SJSA1 (cell line): Measurements from ENCODE around the gene GDAP2. TPM values are rescaled to one million over a fixed set of nuclear protein-coding genes. Genes with fewer than 3 reads are reported as not detected.
"Not testable (repeated sequence)": the region's sequence is repeated elsewhere in the genome, so short reads cannot be mapped to it uniquely, and the experiment has no call there.

Source experiments
- DNase-seq, 2 experiments: peaks; one replicate each; pipeline ENCODE4 v3.0.0-alpha.2; 2015 to 2020; ENCODE audit warnings: low spot score in 2 of 2, low read depth in 1 of 2
- H3K27ac ChIP-seq: fragments of 250-450 bp; sonication (Bioruptor Pico); 2 replicates; pipeline ENCODE4 v1.5.1; 2020; ENCODE audit warnings: mild to moderate bottlenecking, moderate library complexity
- H3K27me3 ChIP-seq: fragments of 250-450 bp; sonication (Bioruptor Pico); replicated peaks from 2 replicates; pipeline ENCODE4 v1.5.1; 2020; ENCODE audit warnings: mild to moderate bottlenecking, moderate library complexity
- H3K36me3 ChIP-seq: fragments of 250-450 bp; sonication (Bioruptor Pico); 2 replicates; pipeline ENCODE4 v1.5.1; 2020; ENCODE audit warnings: mild to moderate bottlenecking
- H3K4me1 ChIP-seq: fragments of 250-450 bp; sonication (Bioruptor Pico); replicated peaks from 2 replicates; pipeline ENCODE4 v1.6.1; 2021; ENCODE audit warnings: mild to moderate bottlenecking
- H3K4me3 ChIP-seq: fragments of 250-450 bp; sonication (Bioruptor Pico); 2 replicates; pipeline ENCODE4 v1.5.1; 2020; ENCODE audit warnings: mild to moderate bottlenecking
- H3K9me3 ChIP-seq: fragments of 250-450 bp; sonication (Bioruptor Pico); replicated peaks from 2 replicates; pipeline ENCODE4 v1.5.1; 2020; ENCODE audit warnings: mild to moderate bottlenecking
- total RNA-seq: library from RNA; depleted of rRNA; stranded (reverse); fragments of >200 nt; shearing (Covaris generic); gene quantifications from 2 replicates; pipeline ENCODE4 v1.2.3, GENCODE V29; 2014

GDAP2 gene
- total RNA-seq, 1 experiment from 2014 or later = 22.9 TPM

DNA sequence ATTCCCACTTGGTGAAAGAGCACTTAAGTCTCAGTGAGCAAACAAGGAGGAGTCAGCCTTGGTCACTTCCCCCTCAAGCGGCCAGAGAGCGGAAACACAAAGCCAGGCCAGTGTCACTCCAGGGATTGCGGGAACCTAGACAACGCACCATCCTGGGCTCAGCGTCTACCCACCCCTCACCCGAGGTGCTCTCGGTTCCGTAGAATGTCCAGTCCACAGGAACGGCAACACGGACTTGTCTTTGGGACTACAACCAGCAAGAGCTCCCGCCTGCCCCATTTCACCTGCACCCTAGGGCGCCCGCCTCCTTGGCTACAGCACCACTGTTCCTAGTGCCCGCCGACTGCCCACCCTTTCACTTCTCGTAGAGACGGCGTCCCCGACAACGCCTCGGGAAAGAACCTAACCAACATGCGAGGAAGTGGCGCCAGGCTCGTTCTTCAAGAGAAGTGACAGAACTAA is 509 bp downstream of the GDAP2 start:
- Histone ChIP-seq H3K4me1 (peaks cover 14% of the 10 kb centered on the region), H3K36me3 (peaks cover 9% of the 10 kb centered on the region), H3K4me3 (peak overlapping the region; percentile 77)

DNA sequence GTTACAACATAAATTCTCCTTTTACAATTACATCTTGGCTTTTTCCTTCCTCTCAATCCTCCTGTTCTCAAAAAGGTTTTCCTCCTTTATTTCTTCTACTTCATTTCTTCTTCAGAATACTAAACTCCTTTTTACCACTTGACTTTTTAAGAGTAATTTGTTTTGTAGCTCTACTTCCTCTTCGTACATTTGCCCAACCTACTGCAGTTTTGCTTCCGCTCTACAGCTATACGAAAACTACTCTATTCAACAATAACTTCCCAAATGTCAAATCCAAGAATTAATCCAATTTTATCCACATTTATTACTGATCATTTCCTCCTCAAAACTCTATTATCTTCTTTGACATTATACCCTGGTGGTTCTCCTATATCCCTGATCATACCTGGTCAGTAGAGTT is 3.4 kb downstream of the GDAP2 start:
- Histone ChIP-seq H3K9me3 (no peaks in the 10 kb centered on the region), H3K36me3 (peaks cover 5% of the 10 kb centered on the region; the same call in 1 of the 2 replicates), H3K4me1 (peaks cover 14% of the 10 kb centered on the region), H3K27ac (no peak overlapping the region), H3K4me3 (no peak overlapping the region), H3K27me3 (no peaks in the 10 kb centered on the region)
- DNase-seq = no peak

More for the DNA sequence above, 509 bp downstream of the GDAP2 start:
- Histone ChIP-seq H3K27ac (peak overlapping the region; percentile 6; the same call in 1 of the 2 replicates), H3K9me3 (no peaks in the 10 kb centered on the region), H3K27me3 (no peaks in the 10 kb centered on the region)
- peak; percentile 66 to 67 for DNase-seq

DNA sequence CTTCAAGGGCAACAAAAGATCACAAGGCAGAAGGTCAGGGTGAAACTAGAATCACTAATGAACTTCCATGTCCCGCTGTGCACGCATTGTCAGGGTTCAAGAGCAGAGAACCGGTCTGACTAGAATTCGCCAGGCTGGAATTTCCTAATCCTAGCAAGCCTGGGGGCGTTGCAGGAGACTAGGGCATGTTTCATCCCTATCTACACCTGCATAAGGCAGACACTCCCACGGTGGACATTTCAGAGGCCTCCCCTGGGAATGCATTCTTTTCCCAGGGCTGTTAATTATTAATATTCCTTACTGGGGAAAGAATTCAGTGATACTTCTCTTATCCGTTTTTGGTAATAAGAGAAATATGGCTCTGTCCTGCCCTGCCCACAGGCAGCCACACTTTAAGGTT is 6.7 kb downstream of the GDAP2 start:
- not testable (repeated sequence) for DNase-seq, H3K9me3 ChIP-seq

DNA sequence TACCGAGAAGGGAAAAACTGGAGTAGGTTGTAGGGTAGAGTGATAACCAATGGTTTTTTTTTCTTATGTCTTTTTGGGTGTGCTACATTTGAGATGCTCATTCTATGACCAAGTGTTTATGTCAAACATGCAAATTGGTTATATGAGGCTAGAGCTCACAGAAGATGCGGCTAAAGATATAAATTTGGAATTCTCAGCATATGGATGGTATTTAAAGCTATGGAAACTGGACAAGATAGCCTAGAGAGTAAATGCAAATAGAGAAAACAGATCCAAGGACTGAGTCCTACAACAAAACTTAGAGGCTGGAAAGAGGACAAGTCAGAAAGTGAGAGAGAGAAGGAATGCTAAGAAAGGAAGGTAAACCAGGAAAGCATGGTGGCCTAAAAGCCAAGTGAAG is 7.4 kb downstream of the GDAP2 start:
- no peak overlapping the region for H3K4me3 ChIP-seq
- peaks cover 17% of the 10 kb centered on the region for H3K36me3 ChIP-seq
- no peaks in the 10 kb centered on the region for H3K27me3 ChIP-seq
- no peaks in the 10 kb centered on the region for H3K4me1 ChIP-seq
- no peaks in the 10 kb centered on the region for H3K9me3 ChIP-seq
- H3K27ac ChIP-seq = no peak overlapping the region
- DNase-seq = no peak

More for the DNA sequence above, 6.7 kb downstream of the GDAP2 start:
- H3K27me3 ChIP-seq, H3K27ac ChIP-seq, H3K4me3 ChIP-seq, H3K4me1 ChIP-seq: not testable (repeated sequence)
- peaks cover 10% of the 10 kb centered on the region for H3K36me3 ChIP-seq

DNA sequence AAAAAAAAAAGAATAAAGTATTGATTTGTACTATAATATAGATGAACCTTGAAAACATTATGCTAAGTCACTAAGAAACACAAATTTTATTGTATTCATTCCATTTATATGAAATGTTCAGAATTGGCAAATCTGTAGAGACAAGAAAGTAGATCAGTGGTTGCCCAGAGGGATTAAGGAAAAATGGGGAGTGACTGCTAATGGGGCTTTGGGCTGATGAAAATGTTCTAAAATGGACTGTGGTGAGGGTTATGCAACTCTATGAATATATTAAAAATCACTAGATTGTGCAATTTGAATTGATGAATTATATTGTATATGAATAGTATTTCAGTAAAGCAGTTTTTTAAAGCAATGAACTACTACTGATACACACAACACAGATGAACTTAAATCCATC is 10.0 kb downstream of the GDAP2 start:
- DNase-seq = no peak
- no peaks in the 10 kb centered on the region for H3K4me1 ChIP-seq
- H3K4me3 ChIP-seq = no peak overlapping the region
- no peaks in the 10 kb centered on the region for H3K9me3 ChIP-seq
- H3K27ac ChIP-seq = no peak overlapping the region
- peaks cover 36% of the 10 kb centered on the region for H3K36me3 ChIP-seq
- H3K27me3 ChIP-seq = no peaks in the 10 kb centered on the region

DNA sequence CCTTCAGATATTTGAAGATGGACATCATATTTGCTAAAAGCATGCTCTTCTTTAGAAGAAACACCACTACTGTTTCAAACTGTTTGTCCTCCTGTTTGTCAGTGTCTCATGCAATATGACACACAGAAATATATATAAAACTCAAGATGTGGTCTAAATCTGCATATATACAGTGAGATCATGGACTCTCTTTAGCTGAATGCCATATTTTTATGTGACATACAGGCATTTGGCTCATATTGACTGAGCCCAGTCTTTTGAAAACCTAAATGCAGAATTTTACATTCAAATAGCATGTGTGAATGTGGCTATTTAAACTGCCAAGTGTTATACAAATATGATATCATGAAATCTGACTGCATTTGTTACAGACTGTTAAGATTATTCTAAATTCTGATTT is 18.4 kb downstream of the GDAP2 start:
- Histone ChIP-seq H3K36me3 (peaks cover 60% of the 10 kb centered on the region), H3K9me3 (no peaks in the 10 kb centered on the region), H3K27me3 (no peaks in the 10 kb centered on the region), H3K27ac (no peak overlapping the region), H3K4me1 (no peaks in the 10 kb centered on the region), H3K4me3 (no peak overlapping the region)
- no peak for DNase-seq

DNA sequence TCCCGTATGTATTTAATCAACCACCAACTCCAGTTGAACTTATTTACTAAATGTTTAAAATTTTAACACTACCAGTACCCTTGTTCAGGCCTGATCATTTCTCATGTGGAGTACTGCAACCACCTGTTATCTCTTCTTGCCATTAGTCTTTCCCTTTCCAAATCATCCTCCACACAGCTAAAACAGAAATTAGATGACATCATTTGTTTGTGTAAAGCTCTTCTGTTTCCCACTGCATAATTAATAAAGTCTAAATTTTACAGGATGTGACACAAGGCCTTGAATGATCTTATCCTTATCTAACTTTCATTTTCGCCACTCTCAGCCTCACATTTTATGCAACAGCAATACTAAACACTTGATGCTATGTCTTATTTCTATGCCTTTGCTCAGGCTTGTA is 24.4 kb downstream of the GDAP2 start:
- Histone ChIP-seq H3K4me3 (no peak overlapping the region), H3K4me1 (no peaks in the 10 kb centered on the region), H3K9me3 (no peaks in the 10 kb centered on the region), H3K36me3 (peaks cover 38% of the 10 kb centered on the region), H3K27ac (no peak overlapping the region), H3K27me3 (no peaks in the 10 kb centered on the region)
- DNase-seq = no peak

DNA sequence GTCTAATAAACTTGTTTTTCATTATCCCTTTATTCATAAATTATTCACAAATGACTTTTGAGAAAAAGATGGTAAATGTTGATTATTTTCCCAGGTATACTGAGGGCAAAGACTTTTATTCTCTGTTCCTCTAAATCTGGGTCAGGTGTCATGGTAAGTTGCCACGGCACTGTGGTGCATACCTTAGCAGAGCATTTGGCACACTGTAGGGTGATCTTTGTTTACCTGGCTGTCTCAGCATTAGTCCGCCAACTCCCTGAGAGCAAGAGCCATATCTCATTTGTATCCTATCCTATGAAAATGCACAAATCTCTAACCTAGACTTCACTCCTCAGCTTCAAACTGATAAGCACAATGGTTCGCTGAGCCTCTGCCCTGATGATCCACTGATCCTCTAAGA is 24.9 kb downstream of the GDAP2 start:
- H3K27ac ChIP-seq = no peak overlapping the region
- no peak overlapping the region for H3K4me3 ChIP-seq
- H3K4me1 ChIP-seq = no peaks in the 10 kb centered on the region
- no peak for DNase-seq
- H3K27me3 ChIP-seq = no peaks in the 10 kb centered on the region
- H3K36me3 ChIP-seq = peaks cover 41% of the 10 kb centered on the region
- H3K9me3 ChIP-seq = no peaks in the 10 kb centered on the region

DNA sequence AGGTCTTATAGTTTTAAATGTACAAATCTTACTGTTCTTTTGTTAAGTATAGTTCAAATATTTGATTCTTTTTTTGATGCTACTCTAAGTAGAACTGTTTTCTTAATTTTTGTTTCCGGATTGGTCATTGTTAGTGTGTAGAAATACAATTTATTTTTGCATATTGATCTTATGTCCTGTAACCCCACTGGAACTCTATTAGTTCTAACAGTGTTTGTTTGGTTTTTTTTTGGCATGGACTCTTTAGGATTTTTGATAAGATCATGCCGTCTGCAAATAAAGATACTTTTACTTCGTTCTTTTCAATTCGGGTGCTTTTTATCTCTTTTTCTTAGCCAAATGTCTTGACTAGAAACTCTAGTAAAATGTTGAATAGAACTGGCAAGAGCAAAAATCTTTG is 26.5 kb downstream of the GDAP2 start:
- no peak overlapping the region for H3K27ac ChIP-seq
- peaks cover 56% of the 10 kb centered on the region for H3K36me3 ChIP-seq
- H3K4me1 ChIP-seq = no peaks in the 10 kb centered on the region; the same call in 1 of the 2 replicates
- no peak overlapping the region for H3K4me3 ChIP-seq
- H3K27me3 ChIP-seq = no peaks in the 10 kb centered on the region
- DNase-seq = no peak
- no peaks in the 10 kb centered on the region for H3K9me3 ChIP-seq

DNA sequence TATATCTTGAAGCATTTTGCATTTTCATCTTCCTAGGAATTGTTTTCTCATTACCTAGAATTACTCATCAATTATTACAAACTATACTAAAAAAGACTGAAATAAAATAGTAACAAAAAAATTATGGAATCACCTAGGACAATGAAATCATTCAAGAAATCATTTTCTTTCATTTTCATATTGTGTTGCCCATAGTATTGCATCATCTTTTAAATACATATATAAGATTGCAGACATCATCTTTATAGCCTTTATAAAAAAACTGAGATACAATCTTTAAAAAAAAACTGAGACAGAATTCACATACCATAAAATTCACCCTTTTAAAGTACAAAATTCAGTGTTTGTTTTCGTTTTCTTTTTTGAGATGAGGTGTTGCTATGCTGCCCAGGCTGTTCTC is 29.6 kb downstream of the GDAP2 start:
- no peak for DNase-seq
- H3K4me3 ChIP-seq = no peak overlapping the region
- no peak overlapping the region for H3K27ac ChIP-seq

DNA sequence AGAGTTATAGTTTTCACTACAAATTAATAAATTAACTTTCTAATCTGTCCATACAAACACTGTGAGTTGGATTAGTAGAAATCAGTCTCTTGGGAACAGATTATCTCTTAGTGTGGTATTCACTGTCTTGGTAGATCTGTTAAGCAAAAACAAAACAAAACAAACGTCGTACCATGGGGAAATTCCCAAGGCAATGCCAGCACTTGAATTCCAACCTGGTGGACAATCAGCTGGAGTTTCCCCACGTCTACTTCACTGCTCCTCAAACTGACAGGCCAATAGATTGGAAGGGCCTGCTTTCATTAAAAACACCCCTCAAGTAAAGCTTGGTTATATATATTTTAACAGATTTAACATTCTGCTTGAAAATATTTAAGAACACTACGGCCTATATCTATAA is 31.9 kb downstream of the GDAP2 start:
- DNase-seq = peak in 1 of 2 experiments; percentile 16
- Histone ChIP-seq H3K27me3 (no peaks in the 10 kb centered on the region), H3K36me3 (peaks cover 54% of the 10 kb centered on the region), H3K27ac (no peak overlapping the region), H3K4me1 (peaks cover 3% of the 10 kb centered on the region), H3K9me3 (no peaks in the 10 kb centered on the region), H3K4me3 (no peak overlapping the region)

More for the DNA sequence above, 29.6 kb downstream of the GDAP2 start:
- Histone ChIP-seq H3K4me1 (peaks cover 3% of the 10 kb centered on the region), H3K27me3 (no peaks in the 10 kb centered on the region), H3K36me3 (peaks cover 55% of the 10 kb centered on the region), H3K9me3 (no peaks in the 10 kb centered on the region)

DNA sequence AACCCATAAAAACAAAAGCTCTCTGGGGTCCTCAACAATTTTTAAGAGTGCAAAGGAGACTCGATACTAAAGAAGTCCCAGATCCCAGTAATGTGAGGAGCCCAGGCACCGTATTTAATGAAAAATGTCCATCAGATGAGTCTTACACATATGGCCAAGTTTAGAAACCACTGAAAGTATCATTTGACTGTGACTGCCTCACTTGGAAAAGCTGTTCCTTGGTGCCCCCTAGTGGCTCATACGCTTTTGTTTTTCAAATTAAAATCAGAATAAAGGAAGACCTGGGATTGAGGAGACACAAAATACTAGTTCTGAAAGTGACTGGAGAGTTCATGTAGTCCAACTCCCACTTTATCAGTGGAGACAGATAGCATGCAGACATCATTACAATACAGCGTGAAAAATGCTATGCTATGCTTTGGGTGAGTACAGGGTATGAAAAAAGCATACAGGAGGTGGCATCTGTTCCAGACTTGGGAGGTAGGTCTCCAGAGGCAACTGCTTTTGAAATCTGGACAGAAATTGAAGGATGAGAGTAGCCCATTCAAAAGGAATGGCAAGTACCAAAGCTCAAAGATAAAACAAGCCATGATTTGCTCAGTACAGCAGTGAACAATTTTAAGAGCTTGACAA is 33.8 kb downstream of the GDAP2 start:
- no peaks in the 10 kb centered on the region for H3K27me3 ChIP-seq
- H3K4me1 ChIP-seq = peaks cover 3% of the 10 kb centered on the region
- no peak overlapping the region for H3K4me3 ChIP-seq
- DNase-seq = peak; percentile 73 to 74
- H3K9me3 ChIP-seq = no peaks in the 10 kb centered on the region
- H3K36me3 ChIP-seq = peaks cover 50% of the 10 kb centered on the region
- H3K27ac ChIP-seq = no peak overlapping the region

DNA sequence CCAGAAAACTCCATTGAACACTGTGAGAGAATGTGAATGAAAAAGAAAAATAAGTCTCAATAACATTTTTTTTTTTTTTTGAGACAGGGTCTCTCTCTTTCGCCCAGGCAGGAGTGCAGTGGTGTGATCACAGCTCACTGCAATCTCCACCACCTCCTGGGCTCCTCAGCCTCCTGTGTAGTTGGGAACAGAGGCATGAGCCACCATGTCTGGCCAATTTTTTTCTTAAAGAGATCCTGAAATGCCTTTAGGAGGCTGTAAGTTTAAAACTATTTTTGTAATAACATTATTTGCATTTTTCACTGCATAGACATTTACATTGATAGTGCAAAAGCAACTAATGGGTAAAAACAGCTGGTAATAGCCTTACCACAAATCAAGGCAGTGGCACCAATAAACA is 35.3 kb downstream of the GDAP2 start:
- no peak overlapping the region for H3K27ac ChIP-seq
- no peak overlapping the region for H3K4me3 ChIP-seq
- no peak for DNase-seq
- peaks cover 37% of the 10 kb centered on the region for H3K36me3 ChIP-seq
- peaks cover 3% of the 10 kb centered on the region for H3K4me1 ChIP-seq
- H3K9me3 ChIP-seq = no peaks in the 10 kb centered on the region
- H3K27me3 ChIP-seq = no peaks in the 10 kb centered on the region

DNA sequence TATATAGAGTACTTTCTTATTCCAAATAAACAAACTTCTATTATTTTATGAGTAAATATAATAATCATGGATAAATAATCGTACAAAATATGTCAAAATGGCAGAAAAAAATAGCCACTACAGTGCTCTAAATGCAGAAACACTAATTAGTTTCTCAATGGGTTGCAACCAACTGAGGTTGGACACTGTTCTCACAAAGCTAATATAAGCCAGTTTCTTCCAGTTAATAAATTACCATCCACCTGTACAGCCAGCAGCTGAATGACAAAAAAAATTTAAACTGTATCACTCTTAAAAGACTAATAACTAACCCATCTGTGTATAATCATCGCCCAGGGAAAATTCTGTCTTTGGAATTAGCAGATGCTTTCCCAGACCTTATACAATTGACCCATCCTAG is 36.9 kb downstream of the GDAP2 start:
- DNase-seq = no peak
- H3K4me1 ChIP-seq = peaks cover 3% of the 10 kb centered on the region
- H3K36me3 ChIP-seq = peaks cover 24% of the 10 kb centered on the region
- no peaks in the 10 kb centered on the region for H3K9me3 ChIP-seq
- no peak overlapping the region for H3K4me3 ChIP-seq
- H3K27ac ChIP-seq = no peak overlapping the region
- H3K27me3 ChIP-seq = no peaks in the 10 kb centered on the region

DNA sequence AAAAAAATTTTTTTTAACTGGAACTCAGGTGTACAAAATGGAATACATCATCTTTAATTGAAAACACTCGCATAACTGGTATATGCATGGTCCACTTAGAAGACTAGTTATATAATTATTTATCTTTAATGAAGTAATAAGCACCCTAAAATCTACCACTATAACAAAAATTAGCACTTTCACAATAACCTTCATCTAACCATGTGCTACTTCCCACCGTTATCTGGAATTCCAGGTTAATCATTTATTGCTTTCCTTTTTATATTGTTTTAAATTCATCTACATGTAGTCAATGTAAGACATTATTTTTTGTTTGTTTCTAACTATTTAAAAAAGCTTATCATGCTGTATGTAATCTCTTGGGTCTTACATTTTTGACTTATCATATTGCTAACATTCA is 39.0 kb downstream of the GDAP2 start:
- DNase-seq = no peak
- Histone ChIP-seq H3K4me1 (peaks cover 18% of the 10 kb centered on the region), H3K27me3 (no peaks in the 10 kb centered on the region), H3K9me3 (no peaks in the 10 kb centered on the region), H3K4me3 (no peak overlapping the region), H3K36me3 (peaks cover 8% of the 10 kb centered on the region; the same call in 1 of the 2 replicates), H3K27ac (no peak overlapping the region)
